B cell (primary cell): Measurements from ENCODE around the gene MAGI2.

Experiments used
- EZH2 ChIP-seq: IDR thresholded peaks from 2 replicates; pipeline ENCODE4 v1.6.1; 2012; ENCODE audit warnings: borderline replicate concordance, low read depth, mild to moderate bottlenecking, moderate library complexity, low read length; ENCODE audit not compliant: insufficient read depth, poor library complexity, severe bottlenecking
- TF ChIP-seq, protein P1 (sequence below): fragments of 200-600 bp; IDR thresholded peaks from one replicate; pipeline ENCODE4 v1.8.0; 2022; ENCODE audit warnings: antibody characterized with exemption, mild to moderate bottlenecking

DNA sequence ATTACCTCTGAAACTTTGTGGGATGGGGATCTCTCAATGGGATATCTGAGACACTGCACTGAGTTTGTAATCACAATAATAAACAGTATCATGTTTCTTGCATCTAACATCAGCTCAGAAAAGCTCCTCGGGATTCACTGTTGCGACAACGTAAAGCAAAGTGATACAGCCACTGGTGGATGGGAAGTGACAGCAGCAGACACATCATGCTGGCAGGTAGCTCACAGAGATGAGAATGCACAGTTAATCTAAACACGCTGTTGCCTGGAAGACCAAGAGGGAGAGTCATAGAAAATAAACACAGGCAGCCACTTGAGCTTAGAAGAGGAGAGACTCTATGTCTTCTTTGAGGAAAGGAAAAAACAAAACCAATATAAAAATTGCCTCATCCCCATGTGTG, 513.8 kb downstream of the MAGI2 start:
- TF ChIP-seq, protein P1, sequence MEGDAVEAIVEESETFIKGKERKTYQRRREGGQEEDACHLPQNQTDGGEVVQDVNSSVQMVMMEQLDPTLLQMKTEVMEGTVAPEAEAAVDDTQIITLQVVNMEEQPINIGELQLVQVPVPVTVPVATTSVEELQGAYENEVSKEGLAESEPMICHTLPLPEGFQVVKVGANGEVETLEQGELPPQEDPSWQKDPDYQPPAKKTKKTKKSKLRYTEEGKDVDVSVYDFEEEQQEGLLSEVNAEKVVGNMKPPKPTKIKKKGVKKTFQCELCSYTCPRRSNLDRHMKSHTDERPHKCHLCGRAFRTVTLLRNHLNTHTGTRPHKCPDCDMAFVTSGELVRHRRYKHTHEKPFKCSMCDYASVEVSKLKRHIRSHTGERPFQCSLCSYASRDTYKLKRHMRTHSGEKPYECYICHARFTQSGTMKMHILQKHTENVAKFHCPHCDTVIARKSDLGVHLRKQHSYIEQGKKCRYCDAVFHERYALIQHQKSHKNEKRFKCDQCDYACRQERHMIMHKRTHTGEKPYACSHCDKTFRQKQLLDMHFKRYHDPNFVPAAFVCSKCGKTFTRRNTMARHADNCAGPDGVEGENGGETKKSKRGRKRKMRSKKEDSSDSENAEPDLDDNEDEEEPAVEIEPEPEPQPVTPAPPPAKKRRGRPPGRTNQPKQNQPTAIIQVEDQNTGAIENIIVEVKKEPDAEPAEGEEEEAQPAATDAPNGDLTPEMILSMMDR = no peak
- no peak for TF ChIP-seq EZH2
